BLaER1 treated with 17β-estradiol and CSF1 and Interleukin-3, amounts not matched to agents 10 nM and 100 nM (cell line): ENCODE measurements around the gene MPIG6B.

Experiments
- H3K27ac ChIP-seq, 11 experiments: shearing (Covaris generic); formaldehyde crosslinking; 2 replicates each; pipeline ENCODE4 v1.8.1; 2022
- H3K27me3 ChIP-seq, 11 experiments: shearing (Covaris generic); formaldehyde crosslinking; 2 replicates each; pipeline ENCODE4 v1.8.1; 2022
- H3K36me3 ChIP-seq, 11 experiments: shearing (Covaris generic); formaldehyde crosslinking; 2 replicates each; pipeline ENCODE4 v1.8.1; 2022
- H3K4me1 ChIP-seq, 10 experiments: shearing (Covaris generic); formaldehyde crosslinking; 2 replicates each; pipeline ENCODE4 v1.8.1; 2022
- H3K4me2 ChIP-seq, 11 experiments: shearing (Covaris generic); formaldehyde crosslinking; 2 replicates each; pipeline ENCODE4 v1.8.1; 2022
- H3K4me3 ChIP-seq, 10 experiments: shearing (Covaris generic); formaldehyde crosslinking; 2 replicates each; pipeline ENCODE4 v1.8.1; 2022
- H3K9ac ChIP-seq, 11 experiments: shearing (Covaris generic); formaldehyde crosslinking; 2 replicates each; pipeline ENCODE4 v1.8.1; 2022
- H3K9me3 ChIP-seq, 11 experiments: shearing (Covaris generic); formaldehyde crosslinking; replicated peaks in 1 of 11; 2 replicates each; pipeline ENCODE4 v1.8.1; 2022
- H4K20me1 ChIP-seq, 11 experiments: shearing (Covaris generic); formaldehyde crosslinking; 2 replicates each; pipeline ENCODE4 v1.8.1; 2022
- Cebpa-rat ChIP-seq, 11 experiments: shearing (Covaris generic); IDR thresholded peaks; 2 replicates each; pipeline ENCODE4 v1.8.1; 2022

MPIG6B gene

DNA sequence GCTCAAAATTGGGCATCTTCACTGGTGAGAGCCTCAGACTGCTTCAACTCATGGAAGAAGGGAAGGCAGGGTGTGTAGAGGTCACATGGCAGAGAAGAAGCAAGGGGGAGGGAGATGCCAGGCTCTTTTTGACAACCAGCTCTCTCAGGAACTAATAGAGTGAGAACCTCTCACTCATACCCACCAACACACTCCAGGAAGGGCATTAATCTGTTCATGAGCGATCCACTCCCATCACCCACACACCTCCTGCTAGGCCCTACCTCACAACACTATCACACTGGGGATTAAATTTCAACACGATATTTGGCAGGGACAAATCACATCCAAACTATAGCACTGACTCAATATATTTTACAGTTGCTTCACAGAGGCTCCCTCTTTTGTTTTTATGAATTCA is 18.6 kb downstream of the MPIG6B start:
- H3K4me3 ChIP-seq = 0 out of 20 replicates have a peak overlapping the region, but pooled peaks of 1 of the 10 experiments have one; percentile 87
- H3K27me3 ChIP-seq = no peaks in the 10 kb centered on the region
- no peaks in the 10 kb centered on the region for H3K9me3 ChIP-seq
- no peak for TF ChIP-seq Cebpa-rat (IDR thresholded peaks at IDR 0.05)
- peaks cover 53 to 76% (median 66%) of the 10 kb centered on the region in 10 experiments for H3K4me1 ChIP-seq
- H4K20me1 ChIP-seq = no peaks in the 10 kb centered on the region
- peak overlapping the region; percentile 93 to 100 (median 99); a peak in 21 of 22 replicates for H3K4me2 ChIP-seq
- H3K36me3 ChIP-seq = peaks cover 0 to 49% (median 39%) of the 10 kb centered on the region in 11 experiments; a peak in 18 of 22 replicates
- peak overlapping the region in 4 of 11 experiments; percentile 2 to 97 (median 88); a peak in 2 of 22 replicates for H3K9ac ChIP-seq
- peak overlapping the region in 8 of 11 experiments; percentile 96 to 100 (median 98); a peak in 12 of 22 replicates for H3K27ac ChIP-seq

GRCh38 chr6:31742894-31743293 is 19.7 kb downstream of the MPIG6B start:
- no peaks in the 10 kb centered on the region for H3K9me3 ChIP-seq
- no peak for TF ChIP-seq Cebpa-rat (IDR thresholded peaks at IDR 0.05)
- peaks cover 44 to 66% (median 56%) of the 10 kb centered on the region in 10 experiments for H3K4me1 ChIP-seq
- H3K27ac ChIP-seq = peak overlapping the region in 2 of 11 experiments; percentile 97 to 100; a peak in 3 of 22 replicates
- H3K27me3 ChIP-seq = no peaks in the 10 kb centered on the region
- H3K9ac ChIP-seq = no peak overlapping the region
- no peak overlapping the region for H3K4me3 ChIP-seq
- no peaks in the 10 kb centered on the region for H4K20me1 ChIP-seq
- H3K4me2 ChIP-seq = 0 out of 22 replicates have a peak overlapping the region, but pooled peaks of 3 of the 11 experiments have one; percentile 93 to 100 (median 99)
- H3K36me3 ChIP-seq = peaks cover 7 to 60% (median 49%) of the 10 kb centered on the region in 11 experiments; a peak in 20 of 22 replicates

- no peaks in the 10 kb centered on the region for H4K20me1 ChIP-seq
- H3K27ac ChIP-seq = peak overlapping the region in 9 of 11 experiments; percentile 35 to 62 (median 39); a peak in 14 of 22 replicates
- peaks cover 8 to 74% (median 60%) of the 10 kb centered on the region in 11 experiments; a peak in 20 of 22 replicates for H3K36me3 ChIP-seq
- no peak overlapping the region for H3K4me3 ChIP-seq
- no peaks in the 10 kb centered on the region for H3K27me3 ChIP-seq
- H3K9me3 ChIP-seq = no peaks in the 10 kb centered on the region
- peak overlapping the region in 7 of 11 experiments; percentile 6 to 31 (median 22); a peak in 8 of 22 replicates for H3K9ac ChIP-seq
- peaks cover 30 to 52% (median 42%) of the 10 kb centered on the region in 10 experiments for H3K4me1 ChIP-seq
- H3K4me2 ChIP-seq = peak overlapping the region; percentile 6 to 57 (median 43); a peak in 21 of 22 replicates
- TF ChIP-seq Cebpa-rat (IDR thresholded peaks at IDR 0.05) = no peak
These were observed 21.2 kb downstream of the MPIG6B start for GRCh38 chr6:31744422-31744821.

- H3K9me3 ChIP-seq = no peaks in the 10 kb centered on the region
- no peak overlapping the region for H3K4me3 ChIP-seq
- no peak overlapping the region for H3K27ac ChIP-seq
- peaks cover 8 to 66% (median 37%) of the 10 kb centered on the region in 11 experiments; a peak in 18 of 22 replicates for H3K36me3 ChIP-seq
- H3K9ac ChIP-seq = no peak overlapping the region
- no peak overlapping the region for H3K4me2 ChIP-seq
- TF ChIP-seq Cebpa-rat (IDR thresholded peaks at IDR 0.05) = no peak
- peaks cover 4 to 13% (median 9%) of the 10 kb centered on the region in 10 experiments for H3K4me1 ChIP-seq
- no peaks in the 10 kb centered on the region for H4K20me1 ChIP-seq
- no peaks in the 10 kb centered on the region for H3K27me3 ChIP-seq
These were observed 26.3 kb downstream of the MPIG6B start for GRCh38 chr6:31749301-31750036.

DNA sequence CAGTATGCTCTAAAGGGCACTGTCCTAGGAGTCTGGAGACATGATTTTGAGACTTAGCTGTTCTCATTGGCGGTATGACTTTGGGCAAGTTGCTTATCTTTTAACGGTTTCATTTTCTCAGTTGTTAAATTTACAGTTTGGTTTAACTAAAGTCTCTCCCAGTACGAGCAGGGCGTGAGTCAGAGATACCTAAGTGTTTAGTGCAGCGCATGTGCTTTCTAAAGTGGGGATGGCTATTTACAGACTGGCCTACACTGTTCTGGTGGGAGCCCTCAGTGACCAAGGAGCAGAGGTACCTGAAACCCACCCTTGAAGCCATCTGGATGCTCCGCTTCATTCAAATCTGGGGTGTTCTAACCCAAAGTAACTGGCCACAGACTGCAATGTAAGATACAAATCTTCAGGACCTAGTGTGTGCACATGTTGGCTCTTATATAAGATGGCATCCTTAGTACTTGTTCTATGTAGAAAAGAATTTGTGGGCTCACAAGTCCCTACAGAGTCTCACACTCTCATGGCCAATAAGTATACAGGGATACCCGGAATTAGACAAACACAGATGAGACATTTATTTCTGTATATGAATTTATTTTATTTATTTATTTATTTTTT is 27.3 kb downstream of the MPIG6B start:
- peaks cover 8 to 64% (median 37%) of the 10 kb centered on the region in 11 experiments; a peak in 18 of 22 replicates for H3K36me3 ChIP-seq
- H3K27ac ChIP-seq = no peak overlapping the region
- no peak for TF ChIP-seq Cebpa-rat (IDR thresholded peaks at IDR 0.05)
- peaks cover 0 to 3% (median 0%) of the 10 kb centered on the region in 10 experiments; a peak in 1 of 20 replicates for H3K4me1 ChIP-seq
- H3K4me3 ChIP-seq = no peak overlapping the region
- H3K9ac ChIP-seq = no peak overlapping the region
- H3K9me3 ChIP-seq = no peaks in the 10 kb centered on the region
- no peaks in the 10 kb centered on the region for H3K27me3 ChIP-seq
- H3K4me2 ChIP-seq = no peak overlapping the region
- no peaks in the 10 kb centered on the region for H4K20me1 ChIP-seq

- H3K27me3 ChIP-seq = no peaks in the 10 kb centered on the region
- no peak overlapping the region for H3K27ac ChIP-seq
- no peak for TF ChIP-seq Cebpa-rat (IDR thresholded peaks at IDR 0.05)
- peaks cover 0 to 43% (median 25%) of the 10 kb centered on the region in 11 experiments; a peak in 18 of 22 replicates for H3K36me3 ChIP-seq
- H3K4me1 ChIP-seq = no peaks in the 10 kb centered on the region
- H3K9me3 ChIP-seq = no peaks in the 10 kb centered on the region
- no peaks in the 10 kb centered on the region for H4K20me1 ChIP-seq
- H3K9ac ChIP-seq = no peak overlapping the region
- H3K4me2 ChIP-seq = no peak overlapping the region
- no peak overlapping the region for H3K4me3 ChIP-seq
These were observed 29.7 kb downstream of the MPIG6B start for GRCh38 chr6:31752739-31753319.

DNA sequence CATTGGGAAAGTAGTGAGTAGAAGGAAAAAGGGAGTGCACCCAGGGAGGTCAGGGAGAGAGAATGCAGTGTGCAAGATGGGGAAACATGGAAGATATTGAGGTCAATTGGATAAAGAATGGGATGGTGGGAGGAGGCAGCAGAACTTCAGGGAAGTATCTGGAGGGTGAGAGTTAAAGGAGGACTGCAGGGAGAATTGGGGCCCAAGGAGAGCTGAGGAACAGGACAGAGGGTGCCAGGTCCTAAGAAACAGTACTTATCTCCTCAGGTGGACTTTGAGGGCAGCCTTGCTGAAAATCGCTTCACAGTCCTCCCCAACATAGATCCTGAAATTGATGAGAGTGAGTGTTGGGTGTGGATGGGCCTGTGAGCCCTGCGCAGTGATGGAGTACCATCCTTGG is 35.1 kb downstream of the MPIG6B start:
- no peak overlapping the region for H3K4me2 ChIP-seq
- H4K20me1 ChIP-seq = no peaks in the 10 kb centered on the region
- peaks cover 0 to 23% (median 20%) of the 10 kb centered on the region in 10 experiments; a peak in 17 of 20 replicates for H3K4me1 ChIP-seq
- TF ChIP-seq Cebpa-rat (IDR thresholded peaks at IDR 0.05) = no peak
- H3K27ac ChIP-seq = no peak overlapping the region
- no peak overlapping the region for H3K9ac ChIP-seq
- H3K27me3 ChIP-seq = no peaks in the 10 kb centered on the region
- H3K36me3 ChIP-seq = peaks cover 7 to 61% (median 54%) of the 10 kb centered on the region in 11 experiments; a peak in 20 of 22 replicates
- H3K4me3 ChIP-seq = no peak overlapping the region
- no peaks in the 10 kb centered on the region for H3K9me3 ChIP-seq

- H3K9me3 ChIP-seq = no peaks in the 10 kb centered on the region
These were observed 37.6 kb downstream of the MPIG6B start for GRCh38 chr6:31760790-31761189.

More at GRCh38 chr6:31760790-31761189, 37.6 kb downstream of the MPIG6B start:
- H3K4me3 ChIP-seq = no peak overlapping the region
- H4K20me1 ChIP-seq = no peaks in the 10 kb centered on the region
- H3K4me2 ChIP-seq = no peak overlapping the region
- H3K27me3 ChIP-seq = no peaks in the 10 kb centered on the region
- no peak overlapping the region for H3K27ac ChIP-seq
- peaks cover 0 to 30% (median 22%) of the 10 kb centered on the region in 10 experiments; a peak in 17 of 20 replicates for H3K4me1 ChIP-seq
- H3K36me3 ChIP-seq = peaks cover 7 to 79% (median 66%) of the 10 kb centered on the region in 11 experiments; a peak in 20 of 22 replicates
- no peak overlapping the region for H3K9ac ChIP-seq
- no peak for TF ChIP-seq Cebpa-rat (IDR thresholded peaks at IDR 0.05)
